HepG2 (cell line): ENCODE results near the gene CYP2W1. TPM values are rescaled to one million over a fixed set of nuclear protein-coding genes. Genes with fewer than 3 reads are reported as not detected.

Experiments used
- AHR ChIP-seq: IDR thresholded peaks from 2 replicates; pipeline ENCODE4 v1.6.1; 2018; ENCODE audit warnings: missing genetic modification reagents, missing compliant biosample characterization
- ATAD3A ChIP-seq: sonication (generic); formaldehyde crosslinking; IDR thresholded peaks from 2 replicates; pipeline ENCODE4 v1.4.0; 2020; ENCODE audit warnings: missing genetic modification reagents
- CERS6 ChIP-seq: sonication (generic); formaldehyde crosslinking; IDR thresholded peaks from 2 replicates; pipeline ENCODE4 v1.5.0; 2020; ENCODE audit warnings: missing genetic modification reagents
- ETV6 ChIP-seq: sonication (generic); formaldehyde crosslinking; conservative IDR thresholded peaks from 2 replicates; pipeline ENCODE4 v1.4.0; 2020; ENCODE audit warnings: missing genetic modification reagents
- GTF2F1 ChIP-seq: fragments of 150-350 bp; IDR thresholded peaks from 2 replicates; pipeline ENCODE4 v1.6.1; 2014; ENCODE audit warnings: low read length
- JUND ChIP-seq: sonication (generic); formaldehyde crosslinking; IDR thresholded peaks from 2 replicates; pipeline ENCODE4 v1.8.0; 2022; ENCODE audit warnings: mild to moderate bottlenecking, missing genetic modification reagents
- KAT8 ChIP-seq: IDR thresholded peaks from 2 replicates; pipeline ENCODE4 v1.6.1; 2016; ENCODE audit warnings: missing genetic modification reagents, missing compliant biosample characterization
- KLF16 ChIP-seq, 2 experiments: sonication (generic) in 1 of 2; formaldehyde crosslinking in 1 of 2; IDR thresholded peaks; 2 replicates each; pipeline versions ENCODE4 v1.6.1 to v1.8.0; 2016 to 2023; ENCODE audit warnings: missing genetic modification reagents in 2 of 2, missing compliant biosample characterization in 1 of 2
- MBD4 ChIP-seq: IDR thresholded peaks from 2 replicates; pipeline ENCODE4 v1.6.1; 2012; ENCODE audit warnings: low read length, inconsistent platforms, borderline replicate concordance
- MED8 ChIP-seq: sonication (generic); formaldehyde crosslinking; IDR thresholded peaks from 2 replicates; pipeline ENCODE4 v1.8.1; 2023; ENCODE audit warnings: mild to moderate bottlenecking, missing genetic modification reagents; ENCODE audit not compliant: insufficient replicate concordance
- MEIS2 ChIP-seq: sonication (generic); formaldehyde crosslinking; IDR thresholded peaks from 2 replicates; pipeline ENCODE4 v1.9.0; 2021; ENCODE audit warnings: mild to moderate bottlenecking, missing genetic modification reagents
- MYC ChIP-seq: sonication (generic); formaldehyde crosslinking; IDR thresholded peaks from 2 replicates; pipeline ENCODE4 v1.9.0; 2021; ENCODE audit warnings: missing genetic modification reagents, borderline replicate concordance
- NR2C2 ChIP-seq: sonication (generic); formaldehyde crosslinking; IDR thresholded peaks from 2 replicates; pipeline ENCODE4 v1.4.0; 2020; ENCODE audit warnings: missing genetic modification reagents, mild to moderate bottlenecking, moderate library complexity, borderline replicate concordance
- RFXANK ChIP-seq: IDR thresholded peaks from 2 replicates; pipeline ENCODE4 v1.6.1; 2016
- RORA ChIP-seq: sonication (generic); formaldehyde crosslinking; IDR thresholded peaks from 2 replicates; pipeline ENCODE4 v1.5.0; 2020; ENCODE audit warnings: mild to moderate bottlenecking, missing genetic modification reagents, moderate library complexity
- RXRA ChIP-seq: sonication (generic); formaldehyde crosslinking; IDR thresholded peaks from 2 replicates; pipeline ENCODE4 v1.5.1; 2020; ENCODE audit warnings: missing genetic modification reagents
- SMC3 ChIP-seq: IDR thresholded peaks from 2 replicates; pipeline ENCODE4 v1.6.1; 2011; ENCODE audit warnings: low read length, improper control_type of control experiment
- SOX6 ChIP-seq, 2 experiments: fragments of 450-650 bp in 1 of 2; sonication (generic) in 1 of 2; formaldehyde crosslinking in 1 of 2; IDR thresholded peaks; 2 replicates each; pipeline versions ENCODE4 v1.4.0 to v1.6.1; 2017 to 2020; ENCODE audit warnings: antibody characterized with exemption in 1 of 2, mild to moderate bottlenecking in 1 of 2, missing genetic modification reagents in 1 of 2
- TBL1XR1 ChIP-seq: fragments of 150-350 bp; IDR thresholded peaks from 2 replicates; pipeline ENCODE4 v1.6.1; 2014; ENCODE audit warnings: borderline replicate concordance, low read length; ENCODE audit not compliant: partially characterized antibody
- YY1 ChIP-seq: IDR thresholded peaks from 2 replicates; pipeline ENCODE4 v1.6.1; 2011; ENCODE audit warnings: low read length, low read depth, moderate library complexity, mild to moderate bottlenecking; ENCODE audit not compliant: insufficient read depth, insufficient replicate concordance
- ZBTB20 ChIP-seq: sonication (generic); formaldehyde crosslinking; IDR thresholded peaks from 2 replicates; pipeline ENCODE4 v1.8.1; 2023; ENCODE audit warnings: missing genetic modification reagents, low read depth, mild to moderate bottlenecking, borderline replicate concordance
- ZBTB38 ChIP-seq: sonication (generic); formaldehyde crosslinking; IDR thresholded peaks from 2 replicates; pipeline ENCODE4 v1.5.1; 2020; ENCODE audit warnings: mild to moderate bottlenecking, missing genetic modification reagents
- ZBTB7B ChIP-seq: sonication (generic); formaldehyde crosslinking; IDR thresholded peaks from 2 replicates; pipeline ENCODE4 v1.4.0; 2020; ENCODE audit warnings: missing genetic modification reagents
- ZKSCAN8 ChIP-seq: IDR thresholded peaks from 2 replicates; pipeline ENCODE4 v1.6.1; 2016; ENCODE audit warnings: borderline replicate concordance, missing genetic modification reagents, missing compliant biosample characterization
- ZNF296 ChIP-seq: sonication (generic); formaldehyde crosslinking; conservative IDR thresholded peaks from 2 replicates; pipeline ENCODE4 v1.5.0; 2020; ENCODE audit warnings: mild to moderate bottlenecking, missing genetic modification reagents
- ZNF3 ChIP-seq: IDR thresholded peaks from 2 replicates; pipeline ENCODE4 v1.7.0; 2017; ENCODE audit warnings: inconsistent platforms
- ZNF562 ChIP-seq: sonication (generic); formaldehyde crosslinking; IDR thresholded peaks from 2 replicates; pipeline ENCODE4 v1.8.0; 2022; ENCODE audit warnings: missing genetic modification reagents, borderline replicate concordance
- ZNF605 ChIP-seq: sonication (generic); formaldehyde crosslinking; IDR thresholded peaks from 2 replicates; pipeline ENCODE4 v1.8.0; 2022; ENCODE audit warnings: mild to moderate bottlenecking, missing genetic modification reagents
- ZNF616 ChIP-seq: sonication (generic); formaldehyde crosslinking; IDR thresholded peaks from 2 replicates; pipeline ENCODE4 v1.5.0; 2020; ENCODE audit warnings: low read depth, mild to moderate bottlenecking, missing genetic modification reagents
- ZSCAN25 ChIP-seq: sonication (generic); formaldehyde crosslinking; IDR thresholded peaks from 2 replicates; pipeline ENCODE4 v1.8.0; 2022; ENCODE audit warnings: mild to moderate bottlenecking, missing genetic modification reagents
- ZZZ3 ChIP-seq: sonication (generic); formaldehyde crosslinking; IDR thresholded peaks from 2 replicates; pipeline ENCODE4 v1.4.0; 2020; ENCODE audit warnings: missing genetic modification reagents, mild to moderate bottlenecking, borderline replicate concordance
- polyA plus RNA-seq, 8 experiments: library from polyadenylated mRNA; depleted of rRNA in 3 of 8; stranded (reverse) in 7 of 8; unstranded in 1 of 8; fragments of >200 nt; fragmentation: Illumina TruSeq in 4 of 8; extraction: Trizol in 4 of 8; gene quantifications; 2 replicates each; pipeline versions ENCODE4 v1.2.1 to v1.2.3, GENCODE V29; 2011 to 2016; ENCODE audit warnings: low read depth in 4 of 8, missing spikeins in 1 of 8, mixed read lengths in 1 of 8; ENCODE audit not compliant: insufficient read depth in 1 of 8
- total RNA-seq, 5 experiments: library from RNA; depleted of rRNA; stranded (reverse); fragments of >200 nt; fragmentation: Illumina TruSeq; extraction: Trizol; gene quantifications; 2 replicates each; pipeline ENCODE4 v1.2.3, GENCODE V29; 2016; ENCODE audit warnings: low read depth in 1 of 5

Gene CYP2W1
- total and polyA plus RNA-seq, 2 of the 13 experiments (the other 11 are each of a cell fraction or from before 2014, with no cell fraction given): 19.5 to 31.7 TPM

GRCh38 chr7:977326-978048 lies 5.5 kb upstream of the CYP2W1 start (continued):
- peak; percentile 59 for TF ChIP-seq YY1
- no peak for TF ChIP-seq ATAD3A (CRISPR knock-in tag)
- peak; percentile 71; the same call in 1 of the 2 replicates for TF ChIP-seq ZBTB20 (CRISPR knock-in tag)
- TF ChIP-seq RXRA (CRISPR knock-in tag): peak; percentile 93
- peak; percentile 48 for TF ChIP-seq MED8
- no peak for TF ChIP-seq SMC3
- peak; percentile 47; the same call in 1 of the 2 replicates for TF ChIP-seq NR2C2
- peak; percentile 91 for TF ChIP-seq MEIS2 (CRISPR knock-in tag)
- TF ChIP-seq CERS6 (CRISPR knock-in tag): no peak
- TF ChIP-seq ZZZ3 (CRISPR knock-in tag): no peak; the same call in 1 of the 2 replicates
- TF ChIP-seq ZNF605: peak; percentile 80
- TF ChIP-seq ZKSCAN8 (CRISPR knock-in tag): peak; percentile 79; the same call in 1 of the 2 replicates
- TF ChIP-seq ZNF562 (CRISPR knock-in tag): no peak
- TF ChIP-seq JUND (CRISPR knock-in tag): no peak
- peak; percentile 71; the same call in 1 of the 2 replicates for TF ChIP-seq AHR (CRISPR knock-in tag)
- TF ChIP-seq ZSCAN25 (CRISPR knock-in tag): peak; percentile 41; the same call in 1 of the 2 replicates
- no peak for TF ChIP-seq ETV6 (CRISPR knock-in tag)
- TF ChIP-seq RFXANK (CRISPR knock-in tag): no peak
- no peak for TF ChIP-seq ZNF616 (CRISPR knock-in tag)
- TF ChIP-seq KLF16 (CRISPR knock-in tag; IDR thresholded peaks at IDR 0.05): peak in 1 of 2 experiments; percentile 70; a peak in 1 of 4 replicates
- peak; percentile 80 for TF ChIP-seq ZBTB38 (CRISPR knock-in tag)
- TF ChIP-seq RORA (CRISPR knock-in tag): no peak
- TF ChIP-seq KAT8 (CRISPR knock-in tag): peak; percentile 78; the same call in 1 of the 2 replicates
- TF ChIP-seq SOX6 (IDR thresholded peaks at IDR 0.05): no peak
- TF ChIP-seq SOX6 (CRISPR knock-in tag; IDR thresholded peaks at IDR 0.05): peak; percentile 97
- TF ChIP-seq GTF2F1: peak; percentile 63; the same call in 1 of the 2 replicates
- TF ChIP-seq ZNF3: no peak
- peak; percentile 29 for TF ChIP-seq TBL1XR1
- no peak for TF ChIP-seq ZNF296
- TF ChIP-seq MBD4: no peak
- peak; percentile 86 for TF ChIP-seq ZBTB7B (CRISPR knock-in tag)
- peak; percentile 91 for TF ChIP-seq MYC (CRISPR knock-in tag)
